GM18505 (cell line): ENCODE measurements around the gene ZNF486.
A peak's percentile ranks its signal among the peaks of the same experiment; 100 is the strongest.
"Not testable (repeated sequence)": the region's sequence is repeated elsewhere in the genome, so short reads cannot be mapped to it uniquely, and the experiment has no call there.

ENCODE experiments used
- ATAC-seq: cut with Tn5 transposase; IDR thresholded peaks from one replicate; pipeline ENCODE4 v1.9.1; 2021; ENCODE audit not compliant: unreplicated experiment
- POLR2A ChIP-seq: IDR thresholded peaks from 4 replicates; pipeline ENCODE4 v1.6.1; 2011; ENCODE audit warnings: borderline replicate concordance; ENCODE audit not compliant: insufficient read depth, insufficient read length; ENCODE audit errors: extremely low read depth

Gene ZNF486

DNA sequence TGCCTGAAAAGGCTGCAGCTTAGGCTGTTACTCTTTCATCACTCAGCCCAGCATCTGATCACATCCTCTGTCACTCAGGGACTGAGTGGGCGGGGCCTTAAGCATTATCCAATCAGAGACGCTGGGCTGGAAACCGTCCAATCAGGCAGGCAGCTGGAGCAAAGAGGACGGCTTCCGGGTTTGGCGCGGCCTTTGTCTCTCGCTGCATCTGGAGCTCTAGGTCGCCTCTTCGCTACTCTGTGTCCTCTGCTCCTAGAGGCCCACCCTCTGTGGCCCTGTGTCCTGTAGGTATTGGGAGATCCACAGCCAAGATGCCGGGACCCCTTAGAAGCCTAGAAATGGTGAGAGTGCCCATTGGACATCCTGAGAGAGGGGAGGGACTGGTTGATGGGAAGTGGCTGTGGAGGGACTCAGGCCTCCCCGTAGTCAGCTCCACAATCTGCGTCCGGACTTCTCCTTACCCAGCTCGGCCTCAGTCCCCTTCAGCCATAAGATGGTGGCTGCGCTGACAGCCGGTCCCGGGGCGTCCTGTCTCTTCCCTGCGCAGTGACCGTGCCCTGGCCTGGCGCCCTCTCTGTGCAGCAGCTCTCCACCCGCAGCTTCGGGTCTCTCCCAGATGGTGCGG, at the start of gene ZNF486:
Gene ZNF486 (plus strand): TSS at position 195 of the 625 bp plus-strand sequence. CDS start 117 bp downstream, at position 312.
- ATAC-seq: peak; percentile 94
- TF ChIP-seq POLR2A: peak; percentile 77

- ATAC-seq: not testable (repeated sequence)
Measured at GRCh38 chr19:20118064-20118839, 48.8 kb upstream of the ZNF486 start.

DNA sequence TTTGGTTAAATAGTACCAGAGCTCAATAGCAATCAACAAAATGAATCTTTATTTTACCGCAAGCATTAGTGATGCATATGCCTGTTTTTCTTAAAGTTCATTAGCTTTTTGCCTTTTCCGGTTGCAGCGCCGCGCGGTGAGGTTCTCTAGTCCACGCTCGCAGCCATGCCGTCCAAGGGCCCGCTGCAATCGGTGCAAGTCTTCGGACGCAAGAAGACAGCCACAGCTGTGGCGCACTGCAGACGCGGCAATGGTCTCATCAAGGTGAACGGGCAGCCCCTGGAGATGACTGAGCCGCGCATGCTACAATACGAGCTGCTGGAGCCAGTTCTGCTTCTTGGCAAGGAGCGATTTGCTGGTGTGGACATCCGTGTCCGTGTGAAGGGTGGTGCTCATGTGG, 42.1 kb upstream of the ZNF486 start:
- ATAC-seq: no peak
- TF ChIP-seq POLR2A: no peak

DNA sequence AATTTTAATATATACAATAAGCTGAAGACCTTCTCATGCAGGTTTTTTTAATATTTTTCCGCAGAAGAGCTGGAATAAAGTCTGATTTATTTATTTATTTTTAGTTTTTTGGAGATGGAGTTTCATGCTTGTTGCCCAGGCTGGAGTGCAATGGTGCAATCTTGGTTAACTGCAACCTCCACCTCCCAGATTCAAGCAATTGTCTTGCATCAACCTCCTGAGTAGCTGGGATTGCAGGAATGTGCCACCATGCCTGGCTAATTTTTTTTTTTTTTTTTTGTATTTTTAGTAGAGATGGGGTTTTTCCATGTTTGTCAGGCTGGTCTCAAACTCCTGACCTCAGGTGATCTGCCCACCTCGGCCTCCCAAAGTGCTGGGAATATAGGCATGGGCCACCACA, 34.1 kb upstream of the ZNF486 start:
- not testable (repeated sequence) for ATAC-seq

GRCh38 chr19:20137714-20138113, 29.3 kb upstream of the ZNF486 start:
- not testable (repeated sequence) for ATAC-seq

- no peak for ATAC-seq
- TF ChIP-seq POLR2A: no peak
Measured at GRCh38 chr19:20151617-20152145, 15.3 kb upstream of the ZNF486 start.

DNA sequence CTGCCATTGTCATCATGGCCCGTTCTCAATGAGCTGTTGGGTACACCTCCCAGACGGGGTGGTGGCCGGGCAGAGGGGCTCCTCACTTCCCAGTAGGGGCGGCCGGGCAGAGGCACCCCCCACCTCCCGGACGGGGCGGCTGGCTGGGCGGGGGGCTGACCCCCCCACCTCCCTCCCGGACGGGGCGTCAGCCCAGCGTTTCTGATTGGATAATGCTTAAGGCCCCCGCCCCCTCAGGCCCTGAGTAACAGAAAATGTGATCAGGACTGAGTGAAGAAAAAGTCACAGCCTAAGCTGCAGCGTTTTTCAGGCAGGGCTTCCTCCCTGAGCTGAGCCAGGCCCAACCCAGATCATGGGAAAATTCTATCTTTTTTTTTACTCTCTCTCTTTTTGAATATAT, 14.5 kb upstream of the ZNF486 start:
- ATAC-seq: not testable (repeated sequence)

GRCh38 chr19:20153281-20153680, 13.7 kb upstream of the ZNF486 start:
- no peak for TF ChIP-seq POLR2A
- no peak for ATAC-seq

DNA sequence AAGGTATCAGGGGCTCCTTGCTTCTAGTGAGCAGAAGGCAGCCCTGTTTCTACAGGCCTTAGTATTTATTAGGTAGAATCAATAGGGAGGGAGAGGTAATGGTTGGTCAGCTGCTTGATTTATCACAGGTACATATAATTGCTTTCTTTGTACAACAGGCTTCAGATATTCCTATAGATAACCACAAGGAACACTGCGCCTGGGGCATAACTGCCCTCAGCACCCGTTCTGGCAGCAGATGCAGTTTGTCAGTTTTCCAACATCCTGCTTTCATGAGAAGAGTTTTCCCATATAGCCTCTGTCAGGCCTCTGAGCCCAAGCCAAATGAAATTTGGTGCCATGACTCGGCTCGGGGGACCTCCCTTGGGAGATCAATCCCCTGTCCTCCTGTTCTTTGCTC, 12.4 kb upstream of the ZNF486 start:
- no peak for TF ChIP-seq POLR2A
- no peak for ATAC-seq

- TF ChIP-seq POLR2A: no peak
Measured at GRCh38 chr19:20162821-20163220, 4.2 kb upstream of the ZNF486 start.

GRCh38 chr19:20164456-20164855, 2.6 kb upstream of the ZNF486 start:
- no peak for TF ChIP-seq POLR2A
- ATAC-seq: no peak

More at GRCh38 chr19:20162821-20163220, 4.2 kb upstream of the ZNF486 start:
- ATAC-seq: no peak

- ATAC-seq: no peak
- no peak for TF ChIP-seq POLR2A
Measured at GRCh38 chr19:20165971-20166592, 932 bp upstream of the ZNF486 start.

DNA sequence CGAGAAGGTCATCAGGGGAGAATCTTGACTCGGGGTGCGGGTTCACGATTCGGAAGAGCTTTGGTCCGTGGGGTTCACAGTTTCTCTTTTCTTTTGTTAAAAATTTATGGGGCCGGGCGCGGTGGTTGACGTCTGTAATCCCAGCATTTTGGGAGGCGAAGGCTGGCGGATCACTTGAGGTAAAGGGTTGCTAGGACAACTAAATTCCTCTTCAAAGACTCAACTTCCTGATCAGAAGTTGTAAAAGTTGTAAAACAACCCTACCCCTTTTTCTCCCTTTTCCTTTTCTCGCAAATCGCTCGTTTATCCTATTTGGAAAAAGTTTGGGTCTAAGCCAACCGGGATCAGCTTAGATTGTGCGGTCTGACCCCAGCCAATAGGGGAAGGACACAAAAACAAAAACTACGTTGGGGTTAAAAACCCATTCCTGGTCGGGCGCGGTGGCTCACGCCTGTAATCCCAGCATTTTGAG, 673 bp downstream of the ZNF486 start:
- no peak for ATAC-seq
- no peak for TF ChIP-seq POLR2A

GRCh38 chr19:20171285-20171684, 4.3 kb downstream of the ZNF486 start:
- TF ChIP-seq POLR2A: no peak
- ATAC-seq: no peak

DNA sequence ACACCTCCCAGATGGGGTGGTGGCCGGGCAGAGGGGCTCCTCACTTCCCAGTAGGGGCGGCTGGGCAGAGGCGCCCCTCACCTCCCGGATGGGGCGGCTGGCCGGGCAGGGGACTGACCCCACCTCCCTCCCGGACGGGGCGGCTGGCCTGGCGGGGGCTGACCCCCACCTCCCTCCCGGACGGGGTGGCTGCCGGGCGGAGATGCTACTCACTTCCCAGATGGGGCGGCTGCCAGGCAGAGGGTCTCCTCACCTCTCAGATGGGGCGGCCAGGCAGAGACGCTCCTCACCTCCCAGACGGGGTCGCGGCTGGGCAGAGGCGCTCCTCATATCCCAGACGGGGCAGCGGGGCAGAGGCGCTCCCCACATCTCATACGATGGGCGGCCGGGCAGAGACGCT, 8.8 kb downstream of the ZNF486 start:
- ATAC-seq: not testable (repeated sequence)

DNA sequence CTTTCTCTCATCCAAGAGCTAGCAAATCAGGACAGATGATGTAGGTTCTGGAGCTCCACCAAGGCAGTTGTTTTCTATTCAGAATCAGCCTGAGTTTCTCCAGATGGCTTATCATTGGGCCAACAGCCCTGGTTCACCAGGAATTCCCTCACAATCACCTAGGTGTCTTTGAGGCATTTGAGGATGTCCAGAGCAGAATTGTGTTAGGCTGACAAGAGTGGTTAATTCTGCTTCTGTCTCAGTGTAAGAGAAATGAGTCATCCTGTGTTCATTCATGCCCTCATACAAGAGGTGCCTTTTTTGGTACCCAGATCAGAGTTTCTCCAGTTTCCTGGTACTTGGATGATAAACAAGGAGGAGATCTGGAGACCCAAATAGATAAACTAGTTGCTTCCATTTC, 12.9 kb downstream of the ZNF486 start:
- ATAC-seq: not testable (repeated sequence)
